ENCODE results near the gene PRR27. TPM values are rescaled to one million over a fixed set of nuclear protein-coding genes. Genes with fewer than 3 reads are reported as not detected.

PRR27 gene
- not detected for total RNA-seq
- not detected for total RNA-seq (2013)

DNA sequence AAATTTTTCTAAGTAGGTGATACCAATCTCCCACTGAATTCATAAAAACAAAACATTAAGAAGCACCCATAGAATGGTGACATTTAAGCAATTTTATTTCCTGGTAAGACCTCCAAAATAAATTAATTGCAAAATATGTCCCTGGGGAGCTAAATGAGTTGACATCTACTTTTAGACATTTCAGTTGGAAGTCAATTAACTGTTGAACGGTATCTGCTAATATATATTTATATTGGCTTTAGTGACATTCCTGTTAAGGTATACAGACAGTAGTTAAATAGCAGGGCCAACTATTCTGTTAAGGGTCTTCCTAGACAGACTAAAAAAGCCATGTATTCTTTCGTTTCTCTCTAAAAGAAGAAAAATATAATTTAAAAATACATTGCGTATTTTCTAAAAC is at the start of gene PRR27:
PRR27 (plus strand) TSS at position 301 of the 400 bp plus-strand sequence. CDS start 139 bp downstream, outside the sequence.
- no peaks in the 10 kb centered on the region for H3K36me3 Mint-ChIP-seq
- no peaks in the 10 kb centered on the region for H3K27me3 Mint-ChIP-seq (ENCODE audit: low read depth in 2 of 2)
- H3K27ac Mint-ChIP-seq, result no peak within 1 kb of the TSS
- H3K27ac ChIP-seq (ENCODE audit: low read length), result no peak within 1 kb of the TSS
- no peaks in the 10 kb centered on the region for H3K27me3 ChIP-seq (ENCODE audit: control insufficient read depth, insufficient read depth, low read length)
- H3K4me1 Mint-ChIP-seq, result no peaks in the 10 kb centered on the region
- H3K4me3 ChIP-seq (ENCODE audit: low read length), result no peak within 1 kb of the TSS
- ATAC-seq (no peak), DNase-seq (no peak)
- H3K4me3 Mint-ChIP-seq, result no peak within 1 kb of the TSS
- WGBS (ENCODE audit: insufficient coverage), result no CpG with 5 or more reads among the region's 3 CpGs
- TF ChIP-seq, protein P1, sequence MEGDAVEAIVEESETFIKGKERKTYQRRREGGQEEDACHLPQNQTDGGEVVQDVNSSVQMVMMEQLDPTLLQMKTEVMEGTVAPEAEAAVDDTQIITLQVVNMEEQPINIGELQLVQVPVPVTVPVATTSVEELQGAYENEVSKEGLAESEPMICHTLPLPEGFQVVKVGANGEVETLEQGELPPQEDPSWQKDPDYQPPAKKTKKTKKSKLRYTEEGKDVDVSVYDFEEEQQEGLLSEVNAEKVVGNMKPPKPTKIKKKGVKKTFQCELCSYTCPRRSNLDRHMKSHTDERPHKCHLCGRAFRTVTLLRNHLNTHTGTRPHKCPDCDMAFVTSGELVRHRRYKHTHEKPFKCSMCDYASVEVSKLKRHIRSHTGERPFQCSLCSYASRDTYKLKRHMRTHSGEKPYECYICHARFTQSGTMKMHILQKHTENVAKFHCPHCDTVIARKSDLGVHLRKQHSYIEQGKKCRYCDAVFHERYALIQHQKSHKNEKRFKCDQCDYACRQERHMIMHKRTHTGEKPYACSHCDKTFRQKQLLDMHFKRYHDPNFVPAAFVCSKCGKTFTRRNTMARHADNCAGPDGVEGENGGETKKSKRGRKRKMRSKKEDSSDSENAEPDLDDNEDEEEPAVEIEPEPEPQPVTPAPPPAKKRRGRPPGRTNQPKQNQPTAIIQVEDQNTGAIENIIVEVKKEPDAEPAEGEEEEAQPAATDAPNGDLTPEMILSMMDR (IDR thresholded peaks at IDR 0.05), result no peak
- H3K9me3 ChIP-seq (ENCODE audit: control insufficient read depth, insufficient read depth, low read length), result no peaks in the 10 kb centered on the region
- intact Hi-C loops (cut with micrococcal nuclease), result no loop called here
- H3K9me3 Mint-ChIP-seq, result no peaks in the 10 kb centered on the region
- no peaks in the 10 kb centered on the region for H3K36me3 ChIP-seq (ENCODE audit: control insufficient read depth, insufficient read depth, low read length)
- no peaks in the 10 kb centered on the region for H3K4me1 ChIP-seq (ENCODE audit: control insufficient read depth, insufficient read depth, low read length)

DNA sequence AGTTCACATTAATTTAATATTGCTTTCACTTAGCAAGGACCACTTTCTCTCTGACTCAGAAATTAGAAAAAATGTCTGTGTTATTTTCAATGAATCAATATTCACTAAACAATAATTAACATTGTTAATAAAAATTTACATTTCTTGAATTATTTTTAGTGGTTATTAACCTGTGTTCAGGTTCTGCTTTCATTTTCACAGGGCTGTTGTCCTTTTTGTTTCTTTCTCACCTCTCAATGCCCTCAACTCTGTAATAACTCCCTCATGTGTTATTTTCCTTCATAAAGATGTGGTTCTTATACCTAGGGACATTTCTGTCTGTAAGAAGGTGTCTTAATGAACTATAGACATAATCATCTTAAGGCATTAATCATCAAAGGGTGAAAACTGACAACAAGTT is 43.1 kb upstream of the PRR27 start:
- no peaks in the 10 kb centered on the region for H3K27me3 ChIP-seq (ENCODE audit: control insufficient read depth, insufficient read depth, low read length)
- no peaks in the 10 kb centered on the region for H3K36me3 ChIP-seq (ENCODE audit: control insufficient read depth, insufficient read depth, low read length)
- Mint-ChIP-seq H3K9me3 (peaks cover 4 to 13% of the 10 kb centered on the region in 2 donors), H3K27me3 (ENCODE audit: low read depth in 2 of 2) (no peaks in the 10 kb centered on the region), H3K4me1 (no peaks in the 10 kb centered on the region), H3K27ac (no peak overlapping the region), H3K36me3 (no peaks in the 10 kb centered on the region), H3K4me3 (no peak overlapping the region)
- TF ChIP-seq, protein P1 (IDR thresholded peaks at IDR 0.05), result no peak
- DNase-seq (no peak), ATAC-seq (no peak)
- H3K9me3 ChIP-seq (ENCODE audit: control insufficient read depth, insufficient read depth, low read length), result no peaks in the 10 kb centered on the region
- no peak overlapping the region for H3K27ac ChIP-seq (ENCODE audit: low read length)
- H3K4me1 ChIP-seq (ENCODE audit: control insufficient read depth, insufficient read depth, low read length), result no peaks in the 10 kb centered on the region
- intact Hi-C loops (cut with micrococcal nuclease), result no loop called here
- no peak overlapping the region for H3K4me3 ChIP-seq (ENCODE audit: low read length)

DNA sequence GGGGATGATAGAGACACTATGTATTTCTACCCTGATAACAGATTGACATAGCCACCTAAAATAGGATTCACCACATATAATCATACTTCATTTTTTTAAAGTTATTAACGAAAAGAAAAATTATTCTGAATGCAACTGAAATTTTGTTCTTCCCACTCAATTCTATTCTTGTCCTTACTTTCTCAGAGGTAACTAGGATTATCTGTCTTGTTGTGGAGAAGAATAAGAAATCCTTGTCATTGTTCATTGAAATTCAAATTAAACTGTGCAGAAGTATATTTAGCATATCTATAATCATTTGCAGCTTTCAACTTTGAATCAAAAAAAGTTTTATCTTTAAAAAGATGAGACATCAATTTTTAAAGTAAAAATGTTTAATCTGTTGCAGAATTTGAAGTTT is 40.4 kb upstream of the PRR27 start:
- ATAC-seq (no peak), DNase-seq (no peak)
- Mint-ChIP-seq H3K9me3 (peaks cover 7 to 15% of the 10 kb centered on the region in 2 donors), H3K36me3 (no peaks in the 10 kb centered on the region), H3K4me3 (no peak overlapping the region), H3K27ac (no peak overlapping the region), H3K27me3 (ENCODE audit: low read depth in 2 of 2) (no peaks in the 10 kb centered on the region), H3K4me1 (no peaks in the 10 kb centered on the region)
- Histone ChIP-seq H3K27me3 (ENCODE audit: control insufficient read depth, insufficient read depth, low read length) (no peaks in the 10 kb centered on the region), H3K9me3 (ENCODE audit: control insufficient read depth, insufficient read depth, low read length) (no peaks in the 10 kb centered on the region), H3K36me3 (ENCODE audit: control insufficient read depth, insufficient read depth, low read length) (no peaks in the 10 kb centered on the region), H3K4me3 (ENCODE audit: low read length) (no peak overlapping the region), H3K4me1 (ENCODE audit: control insufficient read depth, insufficient read depth, low read length) (no peaks in the 10 kb centered on the region), H3K27ac (ENCODE audit: low read length) (no peak overlapping the region)
- intact Hi-C loops (cut with micrococcal nuclease), result no loop called here
- no CpG with 5 or more reads among the region's 1 CpG for WGBS (ENCODE audit: insufficient coverage)
- TF ChIP-seq, protein P1 (IDR thresholded peaks at IDR 0.05), result no peak

DNA sequence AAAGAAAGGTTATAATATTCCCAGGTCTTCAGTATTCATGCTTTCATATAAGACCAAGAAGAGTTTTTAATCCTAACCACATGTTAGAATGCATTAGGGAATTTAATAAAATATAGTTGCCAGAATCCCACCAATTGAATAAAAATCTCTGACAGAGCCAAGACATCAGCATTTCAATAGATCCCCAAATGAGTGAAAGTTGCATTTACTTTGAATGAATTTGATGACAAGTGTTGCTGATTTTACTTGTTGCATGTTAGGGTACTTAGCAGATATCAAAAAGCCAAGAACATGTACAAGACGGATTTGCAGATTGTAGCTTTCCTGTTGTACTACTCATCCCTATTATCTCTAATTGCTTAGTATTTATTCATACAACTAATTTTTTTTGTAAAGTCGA is 39.9 kb upstream of the PRR27 start:
- H3K36me3 ChIP-seq (ENCODE audit: control insufficient read depth, insufficient read depth, low read length), result no peaks in the 10 kb centered on the region
- no peaks in the 10 kb centered on the region for H3K9me3 ChIP-seq (ENCODE audit: control insufficient read depth, insufficient read depth, low read length)
- H3K36me3 Mint-ChIP-seq, result no peaks in the 10 kb centered on the region
- H3K27me3 ChIP-seq (ENCODE audit: control insufficient read depth, insufficient read depth, low read length), result no peaks in the 10 kb centered on the region
- TF ChIP-seq, protein P1 (IDR thresholded peaks at IDR 0.05), result no peak
- H3K27me3 Mint-ChIP-seq (ENCODE audit: low read depth in 2 of 2), result no peaks in the 10 kb centered on the region
- H3K27ac ChIP-seq (ENCODE audit: low read length), result no peak overlapping the region
- no peak for ATAC-seq
- H3K27ac Mint-ChIP-seq, result no peak overlapping the region
- no peak overlapping the region for H3K4me3 ChIP-seq (ENCODE audit: low read length)
- no peaks in the 10 kb centered on the region for H3K4me1 Mint-ChIP-seq
- intact Hi-C loops (cut with micrococcal nuclease), result no loop called here
- no peak for DNase-seq
- H3K9me3 Mint-ChIP-seq, result peaks cover 5 to 13% of the 10 kb centered on the region in 2 donors
- no peak overlapping the region for H3K4me3 Mint-ChIP-seq
- H3K4me1 ChIP-seq (ENCODE audit: control insufficient read depth, insufficient read depth, low read length), result no peaks in the 10 kb centered on the region
- no CpG with 5 or more reads among the region's 2 CpGs for WGBS (ENCODE audit: insufficient coverage)

Data from natural killer cell (primary cell).